ENCODE data around the gene EIF1. TPM values are rescaled to one million over a fixed set of nuclear protein-coding genes. Genes with fewer than 3 reads are reported as not detected.
"Not testable (repeated sequence)": the region's sequence is repeated elsewhere in the genome, so short reads cannot be mapped to it uniquely, and the experiment has no call there.

Gene EIF1
- total RNA-seq, 1 donor from 2014 or later, result 368 TPM

DNA sequence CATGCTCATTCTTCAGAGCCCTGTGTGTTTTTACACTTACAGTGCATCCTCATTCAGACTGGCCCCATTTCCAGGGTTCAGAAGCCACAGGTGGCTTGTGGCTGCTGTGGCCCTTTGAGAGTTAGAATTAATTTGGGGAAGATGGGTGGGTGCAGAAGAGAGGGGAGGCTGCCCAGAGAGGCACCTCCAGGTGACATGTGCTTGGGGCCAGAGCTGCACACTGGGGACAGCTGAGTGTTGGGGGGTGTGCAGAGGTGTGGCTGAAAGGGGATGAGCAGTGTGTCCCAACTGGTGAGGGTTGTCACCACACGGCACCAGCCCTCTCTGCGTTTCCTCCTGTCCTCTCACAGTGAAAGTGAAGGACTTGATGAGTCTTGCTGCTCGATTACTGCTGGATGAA is 6.9 kb upstream of the EIF1 start:
- no peak overlapping the region for H3K4me3 ChIP-seq (ENCODE audit: low read depth, low read length)
- DNase-seq (ENCODE audit: low read depth), result no peak
- TF ChIP-seq, protein P1, sequence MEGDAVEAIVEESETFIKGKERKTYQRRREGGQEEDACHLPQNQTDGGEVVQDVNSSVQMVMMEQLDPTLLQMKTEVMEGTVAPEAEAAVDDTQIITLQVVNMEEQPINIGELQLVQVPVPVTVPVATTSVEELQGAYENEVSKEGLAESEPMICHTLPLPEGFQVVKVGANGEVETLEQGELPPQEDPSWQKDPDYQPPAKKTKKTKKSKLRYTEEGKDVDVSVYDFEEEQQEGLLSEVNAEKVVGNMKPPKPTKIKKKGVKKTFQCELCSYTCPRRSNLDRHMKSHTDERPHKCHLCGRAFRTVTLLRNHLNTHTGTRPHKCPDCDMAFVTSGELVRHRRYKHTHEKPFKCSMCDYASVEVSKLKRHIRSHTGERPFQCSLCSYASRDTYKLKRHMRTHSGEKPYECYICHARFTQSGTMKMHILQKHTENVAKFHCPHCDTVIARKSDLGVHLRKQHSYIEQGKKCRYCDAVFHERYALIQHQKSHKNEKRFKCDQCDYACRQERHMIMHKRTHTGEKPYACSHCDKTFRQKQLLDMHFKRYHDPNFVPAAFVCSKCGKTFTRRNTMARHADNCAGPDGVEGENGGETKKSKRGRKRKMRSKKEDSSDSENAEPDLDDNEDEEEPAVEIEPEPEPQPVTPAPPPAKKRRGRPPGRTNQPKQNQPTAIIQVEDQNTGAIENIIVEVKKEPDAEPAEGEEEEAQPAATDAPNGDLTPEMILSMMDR (IDR thresholded peaks at IDR 0.05; ENCODE audit: insufficient read depth, low read length, poor library complexity, severe bottlenecking), result no peak
- H3K27me3 ChIP-seq (ENCODE audit: control insufficient read depth, insufficient read depth, low read length), result no peaks in the 10 kb centered on the region
- H3K36me3 ChIP-seq (ENCODE audit: control insufficient read depth, insufficient read depth, low read length), result no peaks in the 10 kb centered on the region

GRCh38 chr17:41682631-41683030 is 6.1 kb upstream of the EIF1 start:
- DNase-seq (ENCODE audit: low read depth), result no peak
- Histone ChIP-seq H3K36me3 (ENCODE audit: control insufficient read depth, insufficient read depth, low read length) (no peaks in the 10 kb centered on the region), H3K4me3 (ENCODE audit: low read depth, low read length) (no peak overlapping the region), H3K27me3 (ENCODE audit: control insufficient read depth, insufficient read depth, low read length) (no peaks in the 10 kb centered on the region)
- TF ChIP-seq, protein P1 (IDR thresholded peaks at IDR 0.05; ENCODE audit: insufficient read depth, low read length, poor library complexity, severe bottlenecking), result no peak

DNA sequence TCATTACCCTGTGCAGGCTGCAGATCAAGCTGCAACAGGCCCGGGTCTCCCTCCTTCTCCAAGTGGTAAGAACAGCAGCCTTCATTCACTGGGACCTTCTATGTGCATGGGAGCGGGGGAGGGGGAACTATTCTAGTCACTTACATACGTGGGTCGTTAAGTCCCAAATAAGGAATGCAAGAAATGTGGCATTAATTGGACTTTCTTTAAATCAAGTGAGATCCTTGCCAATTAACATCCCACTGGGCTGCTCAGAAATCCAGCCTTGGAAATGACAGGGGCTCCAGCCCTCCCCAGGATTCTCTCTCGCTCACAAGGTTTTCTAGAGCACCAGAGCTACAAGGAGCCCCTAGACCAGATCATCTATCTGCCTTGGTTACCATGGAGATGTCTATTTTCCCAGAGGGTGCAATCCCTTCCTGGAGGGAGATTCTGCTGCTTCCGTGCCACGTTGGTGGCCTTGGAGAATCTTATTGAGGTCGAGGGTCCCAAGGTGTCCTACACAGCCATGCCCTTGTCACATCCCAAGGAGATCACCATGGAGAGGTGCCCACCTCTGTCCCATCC is 5.2 kb upstream of the EIF1 start:
- no peaks in the 10 kb centered on the region for H3K36me3 ChIP-seq (ENCODE audit: control insufficient read depth, insufficient read depth, low read length)
- DNase-seq (ENCODE audit: low read depth), result no peak
- H3K4me3 ChIP-seq (ENCODE audit: low read depth, low read length), result no peak overlapping the region
- TF ChIP-seq, protein P1 (IDR thresholded peaks at IDR 0.05; ENCODE audit: insufficient read depth, low read length, poor library complexity, severe bottlenecking), result no peak
- H3K27me3 ChIP-seq (ENCODE audit: control insufficient read depth, insufficient read depth, low read length), result no peaks in the 10 kb centered on the region

DNA sequence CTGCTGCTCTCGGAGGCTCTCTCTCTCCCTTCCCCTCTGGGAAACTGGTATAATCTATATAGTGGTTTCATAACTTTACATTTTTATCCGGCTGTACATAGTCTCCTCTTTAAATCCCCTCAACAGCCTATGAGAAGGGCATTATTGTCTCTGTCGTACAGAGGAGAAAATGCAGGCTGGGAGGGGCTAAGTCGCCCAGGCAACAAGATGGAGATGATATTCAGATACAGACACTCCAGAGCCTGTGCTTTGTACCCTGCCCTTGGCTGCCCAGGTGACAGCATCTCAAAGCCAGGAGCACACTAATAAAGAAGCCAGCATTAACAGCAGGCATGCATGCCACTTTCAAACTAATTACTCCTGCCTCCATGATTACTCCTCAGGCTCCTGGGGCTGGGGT is 4.7 kb upstream of the EIF1 start:
- Histone ChIP-seq H3K27me3 (ENCODE audit: control insufficient read depth, insufficient read depth, low read length) (no peaks in the 10 kb centered on the region), H3K36me3 (ENCODE audit: control insufficient read depth, insufficient read depth, low read length) (no peaks in the 10 kb centered on the region), H3K4me3 (ENCODE audit: low read depth, low read length) (no peak overlapping the region)
- DNase-seq (ENCODE audit: low read depth), result no peak
- TF ChIP-seq, protein P1 (IDR thresholded peaks at IDR 0.05; ENCODE audit: insufficient read depth, low read length, poor library complexity, severe bottlenecking), result no peak

- not testable (repeated sequence) for DNase-seq (ENCODE audit: low read depth); H3K27me3 ChIP-seq (ENCODE audit: control insufficient read depth, insufficient read depth, low read length); H3K36me3 ChIP-seq (ENCODE audit: control insufficient read depth, insufficient read depth, low read length); H3K4me3 ChIP-seq (ENCODE audit: low read depth, low read length)
Measured at GRCh38 chr17:41685753-41686152, 2.9 kb upstream of the EIF1 start.

DNA sequence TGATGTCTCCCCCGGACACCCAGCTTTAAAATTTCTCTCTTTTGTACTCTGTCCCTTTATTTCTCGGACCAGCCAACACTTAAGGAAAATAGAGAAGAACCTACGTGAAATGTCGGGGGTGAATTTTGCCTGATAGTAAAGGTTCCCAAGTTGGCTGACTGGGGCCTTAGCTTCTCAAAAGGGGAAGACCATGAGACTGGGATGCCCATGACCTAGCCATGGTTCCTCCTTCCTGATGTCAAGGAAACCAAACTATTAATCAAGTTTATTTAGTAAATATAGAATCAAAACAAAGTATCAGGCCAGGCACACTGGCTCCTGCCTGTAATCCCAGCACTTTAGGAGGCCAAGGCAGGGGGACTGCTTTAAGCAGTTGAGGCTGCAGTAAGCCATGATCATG is 2.4 kb upstream of the EIF1 start:
- TF ChIP-seq, protein P1 (IDR thresholded peaks at IDR 0.05; ENCODE audit: insufficient read depth, low read length, poor library complexity, severe bottlenecking), result no peak
- Histone ChIP-seq H3K27me3 (ENCODE audit: control insufficient read depth, insufficient read depth, low read length) (no peaks in the 10 kb centered on the region), H3K4me3 (ENCODE audit: low read depth, low read length) (no peak overlapping the region), H3K36me3 (ENCODE audit: control insufficient read depth, insufficient read depth, low read length) (peaks cover 7% of the 10 kb centered on the region)
- no peak for DNase-seq (ENCODE audit: low read depth)
